ENCODE data around the gene FEM1A.

Gene FEM1A

DNA sequence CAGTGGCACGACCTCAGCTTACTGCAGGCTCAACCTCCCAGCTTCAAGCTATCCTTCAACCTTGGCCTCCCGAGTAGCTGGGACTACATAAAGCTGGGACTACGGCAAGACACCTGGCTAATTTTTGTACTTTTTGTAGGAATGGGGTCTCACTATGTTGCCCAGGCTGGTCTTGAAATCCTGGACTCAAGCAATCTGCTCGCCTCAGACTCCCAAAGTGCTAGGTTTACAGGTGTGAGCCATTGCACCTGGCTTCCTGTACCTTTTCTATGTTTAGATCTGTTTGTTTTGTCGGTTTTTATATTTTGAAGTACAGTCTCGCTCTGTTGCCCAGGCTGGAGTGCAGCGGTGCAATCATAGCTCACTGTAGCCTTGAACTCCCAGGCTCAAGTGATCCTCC, 57.5 kb downstream of the FEM1A start:
- DNase-seq (ENCODE audit: low spot score) = no peak

Data from left forelimb (tissue), 1 donor.